ENCODE data around the gene KIDINS220. TPM values are rescaled to one million over a fixed set of nuclear protein-coding genes. Genes with fewer than 3 reads are reported as not detected.

Gene KIDINS220
- polyA plus RNA-seq, 4 donors: 93.4 to 105 (median 99.0) TPM

DNA sequence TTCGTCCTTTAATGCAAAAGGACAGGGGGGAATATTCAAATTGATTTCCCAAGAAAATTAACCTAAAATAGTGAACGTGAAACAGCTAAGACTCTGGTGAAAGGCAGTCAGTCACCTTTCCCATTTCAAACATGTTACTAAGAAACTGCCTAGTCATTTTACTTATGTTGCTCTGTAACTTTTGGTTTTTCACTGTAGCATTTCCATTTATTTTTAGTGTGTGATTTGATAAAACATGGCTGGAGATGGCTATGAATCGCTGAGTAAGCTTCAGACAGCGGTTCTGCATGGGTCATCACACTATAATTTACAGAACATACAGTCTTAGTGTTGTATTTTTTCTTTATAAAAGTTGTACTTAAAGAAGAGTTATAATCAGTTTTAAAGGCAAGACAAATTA is 16.0 kb upstream of the KIDINS220 start:
- no peak for DNase-seq (ENCODE audit: low read depth in 4 of 4, low spot score in 3 of 4)

DNA sequence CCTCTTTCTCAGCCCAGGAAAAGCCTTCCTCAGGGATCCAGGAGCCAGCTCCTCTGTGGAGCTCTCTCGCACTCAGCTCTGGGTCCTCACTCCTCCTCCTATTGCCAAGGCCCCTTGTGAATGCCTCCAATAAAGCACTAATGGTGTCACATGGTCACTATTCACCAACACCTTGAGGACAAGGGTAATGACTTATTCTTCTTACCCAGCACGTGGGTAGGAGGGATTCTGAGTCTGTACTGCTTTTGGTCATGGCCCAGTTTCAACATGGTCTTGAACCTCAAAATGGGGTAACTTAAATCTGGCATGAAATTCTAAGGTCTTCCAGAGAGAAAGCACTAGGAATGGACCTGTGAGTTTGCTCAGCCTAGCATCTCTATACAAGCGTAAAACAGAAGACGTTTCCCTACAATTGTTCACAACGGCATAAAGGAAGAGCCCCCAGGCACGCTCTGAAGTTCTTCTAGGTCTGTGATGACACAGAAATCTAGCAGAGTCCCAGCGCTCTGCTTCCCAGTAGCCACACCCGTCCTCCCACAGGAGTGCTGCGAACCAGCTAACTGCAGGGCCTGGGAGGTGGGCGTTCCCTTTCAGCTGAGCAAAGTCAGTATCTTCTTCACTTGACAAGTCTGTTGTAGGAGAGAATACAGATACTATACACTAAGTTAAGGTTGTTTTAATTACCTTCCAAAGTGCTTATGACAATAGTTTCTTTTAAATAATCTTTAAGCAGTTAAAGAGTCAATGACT is 14.6 kb upstream of the KIDINS220 start:
- no peak for DNase-seq (ENCODE audit: low read depth in 4 of 4, low spot score in 3 of 4)

DNA sequence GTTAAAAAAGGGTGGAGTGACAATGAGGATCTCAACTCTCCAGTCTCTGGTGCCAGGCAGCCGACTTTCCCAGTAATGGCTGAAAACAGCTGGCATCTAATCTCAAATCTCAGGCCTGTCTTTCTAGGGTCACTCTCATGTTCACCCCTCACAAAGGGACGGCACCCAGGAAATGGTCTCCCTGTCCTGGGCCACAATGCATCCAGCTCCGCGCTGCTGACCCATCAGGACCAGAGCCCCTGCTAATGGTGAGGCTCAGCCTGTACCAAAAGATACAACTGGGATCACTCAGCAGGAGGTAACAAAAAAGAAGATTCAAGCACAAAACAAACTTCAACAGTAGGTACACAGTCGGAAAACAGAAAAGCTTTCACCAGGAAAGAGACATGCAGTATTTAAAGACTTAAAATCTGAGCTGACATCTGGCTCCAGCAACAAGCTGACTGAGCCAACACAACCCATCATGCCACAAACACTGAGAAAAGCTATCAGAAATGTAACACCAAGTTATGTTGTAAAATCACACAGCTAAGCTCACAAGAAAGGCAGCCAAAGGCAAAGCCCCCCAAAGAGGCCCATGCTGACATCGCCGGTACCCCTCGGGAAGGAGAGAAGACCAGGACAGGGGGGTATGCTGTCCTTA is 13.6 kb upstream of the KIDINS220 start:
- no peak for DNase-seq (ENCODE audit: low read depth in 4 of 4, low spot score in 3 of 4)

DNA sequence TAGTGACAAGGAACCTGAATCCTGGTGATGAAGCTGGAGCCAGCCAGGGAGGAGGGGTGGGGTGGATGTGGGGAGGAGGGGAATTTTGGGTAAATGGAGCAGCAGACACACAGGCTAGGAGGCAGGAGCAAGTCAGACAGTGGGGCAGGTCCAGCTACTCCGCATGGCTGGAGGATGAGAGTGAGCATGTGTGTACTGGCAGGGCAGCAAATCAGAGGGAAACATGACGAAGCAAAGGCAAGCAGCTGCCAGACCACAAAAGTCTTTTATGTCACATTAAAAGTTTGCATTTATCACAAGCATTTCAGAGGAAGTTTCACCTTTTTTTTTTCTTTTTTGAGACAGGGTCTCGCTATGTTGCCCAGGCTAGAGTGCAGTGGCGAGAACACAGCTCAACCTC is 11.9 kb upstream of the KIDINS220 start:
- DNase-seq (ENCODE audit: low read depth in 4 of 4, low spot score in 3 of 4): no peak

DNA sequence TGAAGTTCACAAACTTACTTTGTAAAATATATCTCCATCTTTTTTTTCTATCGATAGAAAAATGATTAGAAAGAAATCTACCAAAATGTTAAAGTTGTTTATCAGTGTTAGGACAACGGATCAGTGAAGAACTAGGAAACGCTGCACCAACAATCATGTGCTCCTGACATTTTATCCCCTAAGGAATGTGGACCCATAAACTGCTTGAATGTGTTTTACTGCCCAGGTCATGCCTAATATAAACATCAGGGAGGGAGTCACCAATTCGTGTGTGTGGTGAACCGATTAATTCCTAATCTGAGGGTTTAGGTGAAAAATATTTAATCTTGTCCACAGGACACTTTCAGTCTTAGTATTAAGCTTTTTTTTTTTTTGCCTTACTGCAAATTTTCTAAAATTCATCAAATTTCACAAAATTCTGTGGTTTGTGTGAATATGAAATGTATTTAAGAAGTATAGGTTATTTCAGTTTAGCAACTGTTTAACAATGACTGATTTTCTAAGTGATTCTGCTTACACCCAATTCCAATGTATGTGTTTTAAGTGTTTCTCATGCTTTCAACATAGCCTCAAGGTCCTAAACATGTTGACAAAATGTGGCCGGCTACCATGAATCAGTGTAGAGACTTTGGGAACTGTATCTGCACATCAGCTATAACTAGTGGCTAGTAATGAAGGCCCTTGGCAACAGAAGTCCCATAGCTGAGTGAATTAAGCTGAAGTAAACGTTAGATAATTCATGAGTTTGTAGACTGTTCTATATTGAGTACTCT is 11.1 kb upstream of the KIDINS220 start:
- no peak for DNase-seq (ENCODE audit: low read depth in 4 of 4, low spot score in 3 of 4)

DNA sequence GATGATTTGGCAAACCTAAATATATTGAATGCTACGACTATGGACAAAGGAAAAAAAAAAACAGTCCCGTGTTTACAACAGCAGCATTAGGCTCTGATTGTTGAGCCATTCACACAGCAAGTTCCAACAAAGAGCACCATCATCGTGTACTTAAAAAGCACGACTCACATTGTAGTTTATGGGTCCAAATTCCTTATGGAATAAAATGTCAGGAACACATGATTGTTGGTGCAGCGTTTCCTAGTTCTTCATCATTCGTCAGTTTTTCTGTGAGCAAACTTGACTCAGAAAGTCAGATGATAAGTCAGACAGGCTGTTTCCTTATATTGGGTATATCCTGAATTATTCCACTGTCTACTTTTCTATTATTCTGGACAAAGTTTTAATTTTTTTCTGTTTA is 10.0 kb upstream of the KIDINS220 start:
- no peak for DNase-seq (ENCODE audit: low read depth in 4 of 4, low spot score in 3 of 4)

DNA sequence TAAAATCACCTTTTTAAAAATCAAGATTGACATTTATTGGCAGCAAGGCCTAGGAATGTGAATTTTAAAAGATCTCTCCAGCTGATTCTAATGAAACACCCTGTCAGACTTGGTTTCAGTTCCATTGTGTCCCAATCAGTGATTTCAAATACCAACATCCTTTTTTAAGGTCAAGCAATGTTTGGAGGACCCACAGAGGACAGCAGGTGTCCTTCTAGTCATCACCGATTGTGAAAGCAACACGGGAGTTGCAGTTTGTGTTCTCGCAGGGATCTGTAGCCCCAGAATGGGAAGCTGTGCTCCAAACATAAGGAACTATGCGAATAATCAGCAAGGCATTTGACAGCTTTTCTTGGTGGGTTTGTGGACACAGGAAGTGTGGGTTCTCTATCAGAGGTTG is 4.5 kb upstream of the KIDINS220 start:
- DNase-seq (ENCODE audit: low read depth in 4 of 4, low spot score in 3 of 4): no peak

DNA sequence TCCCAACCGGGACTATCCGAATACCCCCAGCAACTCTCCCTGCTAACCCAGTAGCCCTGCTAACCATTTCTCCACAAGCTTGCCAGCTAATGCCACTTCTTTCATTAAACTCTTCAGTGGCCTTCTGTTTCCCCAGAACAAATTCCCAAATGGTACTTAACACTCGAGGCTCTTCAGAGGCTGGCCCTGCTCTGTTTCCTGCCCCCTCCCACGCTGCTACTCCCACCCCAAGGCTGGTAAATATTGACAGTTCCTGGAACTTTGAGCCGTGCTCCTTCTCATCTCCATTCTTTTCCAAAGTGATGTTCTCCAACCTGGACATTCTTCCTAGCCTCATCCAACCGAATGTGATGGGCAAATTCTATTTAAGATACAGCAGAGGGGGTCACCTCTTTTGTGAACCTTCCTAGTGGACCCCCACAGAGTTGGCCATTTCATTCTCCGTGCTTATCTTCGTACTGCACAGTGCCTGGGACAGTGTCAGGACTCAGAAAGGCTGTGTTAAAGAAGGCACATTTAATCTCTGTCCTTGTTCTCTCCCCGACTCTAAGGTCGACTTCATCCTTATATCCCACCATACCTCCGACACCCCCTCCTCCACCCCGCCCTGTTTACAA is 3.2 kb upstream of the KIDINS220 start:
- DNase-seq (ENCODE audit: low read depth in 4 of 4, low spot score in 3 of 4): no peak

DNA sequence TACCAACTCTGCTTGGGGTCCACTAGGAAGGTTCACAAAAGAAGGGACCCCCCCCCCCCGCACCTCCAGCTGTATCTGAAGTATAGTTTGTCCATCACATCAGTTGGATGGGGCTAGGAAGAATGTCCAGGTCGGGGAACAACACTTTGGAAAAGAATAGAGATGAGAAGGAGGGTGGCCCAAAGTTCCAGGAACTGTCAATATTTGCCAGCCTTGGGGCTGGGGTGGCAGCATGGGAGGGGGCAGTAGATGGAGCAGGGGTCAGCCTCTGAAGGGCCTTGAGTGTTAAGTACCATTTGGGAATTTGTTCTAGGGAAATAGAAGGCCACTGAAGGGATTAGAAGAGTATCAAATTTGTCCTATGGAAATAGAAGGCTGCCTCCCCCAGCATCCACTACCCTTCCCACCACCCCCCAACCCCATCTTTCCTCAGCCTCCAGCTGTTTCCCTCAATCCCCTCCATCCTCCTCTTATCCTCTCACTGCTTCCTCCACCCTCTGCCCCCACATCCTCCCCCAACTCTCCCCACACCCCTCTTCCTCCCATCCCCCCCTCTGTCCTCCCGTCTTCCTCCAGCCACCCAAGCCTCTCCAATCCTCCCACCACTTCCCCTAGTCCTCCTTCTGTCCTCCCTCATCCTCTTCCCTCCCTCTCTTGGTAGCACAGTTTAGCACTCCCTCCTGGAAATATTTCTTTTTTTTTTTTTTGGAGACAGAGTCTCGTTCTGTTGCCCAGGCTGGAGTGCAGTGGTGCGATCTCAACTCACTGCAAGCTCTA is 2.0 kb upstream of the KIDINS220 start:
- DNase-seq (ENCODE audit: low read depth in 4 of 4, low spot score in 3 of 4): no peak

DNA sequence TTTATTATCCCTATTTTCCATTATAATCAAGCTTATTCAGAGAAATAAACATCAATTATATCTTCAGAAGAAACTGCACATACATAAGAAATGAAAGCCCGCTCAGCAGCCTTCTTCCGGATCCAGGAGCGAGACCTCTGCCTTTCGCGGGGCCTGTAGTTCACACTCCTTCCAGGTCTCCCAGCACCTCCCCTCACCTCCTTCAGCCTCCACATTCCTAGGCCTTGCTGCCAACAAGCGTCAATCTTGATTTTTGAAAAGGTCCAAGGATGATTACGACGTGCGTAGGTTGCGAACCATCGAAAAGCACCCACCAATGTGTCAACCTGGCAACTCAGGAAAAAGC is 355 bp upstream of the KIDINS220 start:
- no peak for DNase-seq (ENCODE audit: low read depth in 4 of 4, low spot score in 3 of 4)

DNA sequence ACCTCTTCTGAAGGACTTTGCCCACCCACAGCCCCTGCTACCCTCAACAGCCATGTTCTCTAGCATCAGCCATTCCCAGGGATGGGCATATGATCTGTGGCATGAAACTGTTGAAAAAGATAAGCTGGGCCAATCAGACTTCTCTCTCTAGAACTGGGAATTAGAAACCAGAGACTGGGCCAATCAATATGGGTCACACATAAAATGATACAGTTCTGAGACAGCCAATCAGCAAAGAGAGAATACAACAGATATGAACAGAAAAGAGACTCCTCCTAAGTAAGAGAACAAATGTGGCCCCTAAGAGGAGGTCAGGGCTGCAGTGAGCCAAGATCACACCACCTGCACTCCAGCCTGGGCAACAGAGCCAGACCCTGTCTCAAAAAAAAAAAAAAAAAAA is 2.1 kb downstream of the KIDINS220 start:
- no peak for DNase-seq (ENCODE audit: low read depth in 4 of 4, low spot score in 3 of 4)

DNA sequence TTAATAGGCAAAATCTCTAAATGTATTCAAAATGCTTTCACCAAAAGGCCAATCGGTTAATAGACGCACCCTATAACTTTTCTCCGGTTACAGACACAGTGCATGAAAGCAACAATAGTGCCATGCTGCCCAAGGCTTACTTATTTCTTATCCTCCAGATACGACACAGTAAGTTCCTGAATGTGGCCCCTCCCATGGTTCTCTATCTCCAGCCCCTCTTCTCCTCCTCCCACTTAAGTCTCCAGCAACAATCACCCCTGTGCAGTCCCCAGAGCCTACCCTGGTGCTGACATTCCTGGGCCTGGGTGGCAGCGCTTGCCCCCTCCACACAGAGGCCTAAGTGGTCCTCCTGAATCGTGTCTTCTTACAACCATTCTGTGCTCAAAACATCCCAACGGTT is 3.6 kb downstream of the KIDINS220 start:
- DNase-seq (ENCODE audit: low read depth in 4 of 4, low spot score in 3 of 4): no peak

DNA sequence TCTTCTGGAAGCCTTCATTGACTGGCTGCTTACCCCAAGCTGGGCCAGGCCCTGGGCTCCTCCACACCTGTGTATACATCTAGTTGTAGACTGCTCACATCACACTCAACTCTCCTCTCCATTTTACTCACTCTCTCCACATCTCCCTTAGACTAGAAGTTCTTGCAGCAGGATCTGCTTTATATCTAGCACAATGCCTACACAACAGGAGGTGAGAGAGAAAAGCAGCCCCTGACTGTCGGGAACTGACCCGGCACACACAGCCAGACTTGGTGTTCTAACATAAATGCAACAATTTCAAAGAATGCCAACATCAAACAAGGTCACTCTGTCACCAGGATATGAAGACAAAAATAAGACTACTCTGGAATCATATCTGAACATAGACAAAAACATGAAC is 5.9 kb downstream of the KIDINS220 start:
- DNase-seq (ENCODE audit: low read depth in 4 of 4, low spot score in 3 of 4): no peak

DNA sequence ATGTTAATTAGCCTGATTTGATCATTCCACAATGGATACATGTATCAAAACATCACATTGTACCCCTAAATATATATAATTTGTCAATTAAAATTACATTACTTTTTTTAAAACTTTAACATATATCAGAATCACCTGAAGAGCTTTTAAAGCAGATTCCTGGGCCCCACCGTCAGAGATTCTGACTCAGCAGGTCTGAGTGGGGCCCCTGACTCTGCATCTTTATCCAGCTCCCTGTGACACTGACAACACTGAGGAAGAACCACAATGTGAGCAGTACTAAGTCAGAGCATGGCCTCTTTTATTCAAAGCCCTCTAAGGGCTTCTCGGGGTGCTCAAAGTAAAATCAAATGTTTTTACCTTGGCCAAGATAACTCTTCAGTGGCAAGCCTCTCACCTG is 9.7 kb downstream of the KIDINS220 start:
- no peak for DNase-seq (ENCODE audit: low read depth in 4 of 4, low spot score in 3 of 4)

DNA sequence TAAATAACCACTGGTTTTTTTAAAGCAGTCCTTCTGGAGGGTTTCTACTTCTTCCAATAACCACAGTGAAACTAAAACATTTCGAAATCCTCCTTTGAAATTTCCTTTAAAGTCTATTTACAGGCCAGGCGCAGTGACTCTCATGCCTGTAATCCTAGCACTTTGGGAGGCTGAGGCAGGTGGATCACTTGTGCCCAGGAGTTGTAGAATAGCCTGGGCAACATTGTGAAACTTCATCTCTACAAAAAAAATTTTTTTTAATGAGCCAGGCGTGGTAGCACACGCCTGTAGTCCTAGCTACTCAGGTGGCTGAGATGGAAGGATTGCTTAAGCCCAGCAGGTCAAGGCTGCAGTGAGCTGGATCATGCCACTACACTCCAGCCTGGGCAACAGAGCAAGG is 15.2 kb downstream of the KIDINS220 start:
- DNase-seq (ENCODE audit: low read depth in 4 of 4, low spot score in 3 of 4): no peak

DNA sequence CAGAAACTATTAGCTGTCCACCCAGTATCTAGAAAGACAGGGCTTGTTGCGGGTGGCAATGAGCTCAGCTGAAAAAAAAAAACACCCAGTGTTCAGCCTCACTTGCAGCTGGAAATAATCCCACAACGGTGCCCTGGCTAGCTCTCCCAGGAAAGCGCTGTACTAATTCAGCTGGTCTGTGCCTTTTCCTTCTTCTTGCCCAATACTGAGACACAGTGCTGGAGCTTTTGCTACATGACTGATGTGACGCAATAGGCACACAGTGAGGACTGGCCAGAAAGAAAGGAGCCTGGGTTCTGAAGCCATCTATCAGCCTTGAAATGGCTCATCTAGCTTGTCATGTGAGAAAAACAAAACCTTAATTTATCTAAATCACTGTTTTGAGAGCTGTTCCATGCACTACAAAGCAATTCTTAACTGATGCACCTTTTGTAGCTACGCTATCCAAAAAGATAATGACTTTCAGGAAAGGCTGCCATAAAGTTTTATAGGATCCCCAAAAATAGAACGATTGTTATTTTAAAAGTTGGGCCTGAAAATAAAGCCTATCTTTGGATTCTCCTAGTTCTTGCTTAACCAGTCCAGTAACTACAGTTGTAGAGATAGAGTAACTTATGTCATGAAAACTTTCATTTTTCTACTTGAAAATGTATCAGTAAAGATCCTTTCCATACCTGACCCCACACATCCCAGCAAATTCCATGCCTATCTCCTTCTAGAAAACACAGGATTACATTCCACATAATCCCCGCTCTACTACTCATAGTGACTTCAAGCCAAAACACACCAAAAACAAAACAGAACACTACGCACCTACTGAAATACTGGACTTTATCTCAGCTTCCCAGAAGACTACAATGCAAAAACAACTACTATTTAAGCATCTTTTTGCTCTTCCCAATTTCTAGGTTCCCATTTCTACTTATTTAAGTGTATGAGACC is 15.9 kb downstream of the KIDINS220 start:
- DNase-seq (ENCODE audit: low read depth in 4 of 4, low spot score in 3 of 4): no peak

DNA sequence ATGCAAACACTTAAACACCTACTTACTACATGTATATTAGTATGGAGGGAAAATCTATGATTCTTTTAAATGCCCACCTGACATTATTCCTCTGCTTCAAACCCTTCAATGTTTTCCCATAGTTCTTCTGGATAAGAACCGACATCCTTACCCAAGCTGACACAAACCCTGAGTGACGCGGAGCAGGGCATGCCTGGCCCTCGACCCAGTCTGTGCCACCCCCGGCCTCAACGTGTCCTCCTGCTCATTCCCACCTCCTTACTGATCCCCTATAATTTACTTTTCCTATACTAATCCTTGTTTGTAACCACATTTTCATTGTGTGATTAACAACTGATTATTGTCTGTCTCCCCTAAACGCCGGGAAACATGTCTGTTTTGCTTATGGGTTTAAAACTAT is 17.5 kb downstream of the KIDINS220 start:
- DNase-seq (ENCODE audit: low read depth in 4 of 4, low spot score in 3 of 4): no peak

DNA sequence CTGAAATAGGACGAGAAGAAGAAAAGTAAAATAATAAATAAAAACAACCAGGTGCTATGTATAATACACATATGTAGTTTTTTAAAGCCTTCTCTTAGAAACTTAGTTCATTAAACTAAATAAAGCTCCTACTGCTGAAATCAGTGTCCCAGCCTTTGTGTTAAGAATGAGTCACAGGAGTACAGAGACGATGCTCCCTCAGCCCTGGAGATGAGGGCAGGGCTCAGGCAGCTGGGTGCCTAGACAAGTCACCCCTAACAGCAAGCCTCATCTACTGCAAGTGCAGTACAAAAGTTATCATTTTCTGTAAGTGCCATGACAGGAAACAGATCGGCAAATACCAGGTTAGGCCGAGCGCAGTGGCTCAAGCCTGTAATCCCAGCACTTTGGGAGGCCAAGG is 18.2 kb downstream of the KIDINS220 start:
- DNase-seq (ENCODE audit: low read depth in 4 of 4, low spot score in 3 of 4): no peak

DNA sequence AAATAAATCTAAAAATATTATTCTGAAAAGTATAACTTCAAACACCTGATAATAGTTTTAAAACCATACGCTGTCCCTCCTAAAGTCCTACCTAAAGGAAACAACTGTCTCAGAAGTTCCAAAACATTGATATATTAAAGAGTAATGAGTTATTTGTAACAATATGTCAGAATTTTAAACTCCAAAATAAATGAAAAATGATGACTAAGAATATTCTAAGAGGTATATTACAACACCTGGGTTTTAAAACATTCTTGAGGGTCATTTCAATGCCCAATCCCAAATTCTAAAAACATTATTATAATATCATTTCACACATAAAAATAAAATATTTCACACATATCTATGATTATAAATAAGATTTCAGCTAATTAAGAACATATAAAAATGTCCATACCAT is 20.2 kb downstream of the KIDINS220 start:
- DNase-seq (ENCODE audit: low read depth in 4 of 4, low spot score in 3 of 4): no peak

Data from left renal pelvis (tissue), 4 donors.